GM23338 (cell line): ENCODE measurements around the gene ELMOD3. TPM values are rescaled to one million over a fixed set of nuclear protein-coding genes. Genes with fewer than 3 reads are reported as not detected.

Experiments used
- ATAC-seq: fragments of 200-7000 bp; cut with Tn5 transposase; 3 replicates; pipeline ENCODE4 v1.9.1; 2020
- DNase-seq: peaks from one replicate; pipeline ENCODE4 v3.0.0-alpha.2; 2015; ENCODE audit warnings: low spot score
- H2AFZ ChIP-seq: fragments of 200-600 bp; sonication (generic); 2 replicates; pipeline ENCODE4 v1.8.0; 2016; ENCODE audit warnings: antibody characterized with exemption, mild to moderate bottlenecking, moderate library complexity
- H3F3A ChIP-seq: fragments of 200-600 bp; sonication (generic); replicated peaks from 2 replicates; pipeline ENCODE4 v1.8.0; 2017; ENCODE audit warnings: antibody characterized with exemption, mixed run types, low read depth
- H3K27ac ChIP-seq: fragments of 200-600 bp; sonication (generic); 2 replicates; pipeline ENCODE4 v1.6.1; 2016; ENCODE audit warnings: low read depth
- H3K27me3 ChIP-seq: fragments of 200-600 bp; sonication (generic); 2 replicates; pipeline ENCODE4 v1.8.0; 2016; ENCODE audit warnings: mild to moderate bottlenecking, mixed run types, moderate library complexity; ENCODE audit not compliant: insufficient read depth
- H3K36me3 ChIP-seq: fragments of 200-600 bp; sonication (generic); 2 replicates; pipeline ENCODE4 v1.8.0; 2016; ENCODE audit warnings: mild to moderate bottlenecking; ENCODE audit not compliant: insufficient read depth
- H3K4me1 ChIP-seq: fragments of 200-600 bp; sonication (generic); 2 replicates; pipeline ENCODE4 v1.8.0; 2016; ENCODE audit warnings: mild to moderate bottlenecking, moderate library complexity; ENCODE audit not compliant: insufficient read depth
- H3K4me2 ChIP-seq: fragments of 200-600 bp; sonication (generic); 2 replicates; pipeline ENCODE4 v1.7.1; 2017; ENCODE audit warnings: mixed run types
- H3K4me3 ChIP-seq: fragments of 200-600 bp; sonication (generic); 2 replicates; pipeline ENCODE4 v1.6.1; 2016; ENCODE audit warnings: mixed run types
- H3K79me2 ChIP-seq: fragments of 200-600 bp; sonication (generic); replicated peaks from 2 replicates; pipeline ENCODE4 v1.8.0; 2017; ENCODE audit warnings: mild to moderate bottlenecking; ENCODE audit not compliant: insufficient read depth
- H3K9me2 ChIP-seq: fragments of 200-600 bp; sonication (generic); 2 replicates; pipeline ENCODE4 v1.8.0; 2017; ENCODE audit not compliant: insufficient read depth
- H4K20me1 ChIP-seq: fragments of 200-600 bp; sonication (generic); replicated peaks from 2 replicates; pipeline ENCODE4 v1.8.0; 2017; ENCODE audit warnings: mild to moderate bottlenecking; ENCODE audit not compliant: insufficient read depth
- H3K27ac Mint-ChIP-seq: 2 replicates; pipeline ENCODE4 v1.8.0; 2020; ENCODE audit warnings: inconsistent platforms, mild to moderate bottlenecking, moderate library complexity, mixed read lengths
- H3K27me3 Mint-ChIP-seq: 3 replicates; pipeline ENCODE4 v1.8.0; 2022; ENCODE audit warnings: low read depth, mild to moderate bottlenecking, moderate library complexity, mixed read lengths, inconsistent platforms; ENCODE audit not compliant: insufficient read depth, poor library complexity
- H3K36me3 Mint-ChIP-seq: 3 replicates; pipeline ENCODE4 v1.8.0; 2021; ENCODE audit warnings: low read depth, mild to moderate bottlenecking, inconsistent platforms, moderate library complexity, mixed read lengths
- H3K4me1 Mint-ChIP-seq: 3 replicates; pipeline ENCODE4 v1.8.0; 2020; ENCODE audit warnings: mild to moderate bottlenecking, inconsistent platforms, mixed read lengths
- H3K4me3 Mint-ChIP-seq: 3 replicates; pipeline ENCODE4 v1.8.0; 2021; ENCODE audit warnings: moderate library complexity, mild to moderate bottlenecking, inconsistent platforms, mixed read lengths
- H3K9me3 Mint-ChIP-seq: 3 replicates; pipeline ENCODE4 v1.8.0; 2020; ENCODE audit warnings: moderate library complexity, mild to moderate bottlenecking, inconsistent platforms, mixed read lengths
- CREB1 ChIP-seq: fragments of 250-450 bp; sonication (Bioruptor Pico); IDR thresholded peaks from 2 replicates; pipeline ENCODE4 v1.5.0; 2020; ENCODE audit warnings: low read depth, mild to moderate bottlenecking, moderate library complexity
- EZH2 ChIP-seq: fragments of 200-600 bp; sonication (generic); IDR thresholded peaks from one replicate; pipeline ENCODE4 v1.8.0; 2017; ENCODE audit warnings: antibody characterized with exemption, mild to moderate bottlenecking, low read depth; ENCODE audit not compliant: unreplicated experiment
- POLR2AphosphoS5 ChIP-seq: IDR thresholded peaks from 2 replicates; pipeline ENCODE4 v1.6.1; 2016; ENCODE audit warnings: antibody characterized with exemption, low read depth
- STAT1 ChIP-seq: IDR thresholded peaks from one replicate; pipeline ENCODE4 v1.6.1; 2016; ENCODE audit warnings: antibody characterized with exemption; ENCODE audit not compliant: unreplicated experiment
- ZNF331 ChIP-seq: fragments of 250-450 bp; sonication (Bioruptor Pico); IDR thresholded peaks from 2 replicates; pipeline ENCODE4 v1.5.0; 2020; ENCODE audit warnings: low read depth, mild to moderate bottlenecking, moderate library complexity
- polyA plus RNA-seq: library from polyadenylated mRNA; unstranded; fragments of >200 nt; fragmentation: Nextera tagmentation; extraction: Ambion mirVana; gene quantifications from 2 replicates; pipeline ENCODE4 v1.2.1, GENCODE V29; 2016
- total RNA-seq: library from RNA; depleted of rRNA; stranded (reverse); fragments of >200 nt; shearing (Covaris generic); gene quantifications from 2 replicates; pipeline ENCODE4 v1.2.3, GENCODE V29; 2014
- TF ChIP-seq, protein P1 (sequence below): IDR thresholded peaks from one replicate; pipeline ENCODE4 v1.6.1; 2018; ENCODE audit warnings: antibody characterized with exemption; ENCODE audit not compliant: unreplicated experiment
- TF ChIP-seq, protein P2 (sequence below): fragments of 250-450 bp; sonication (Bioruptor Pico); IDR thresholded peaks from 2 replicates; pipeline ENCODE4 v1.5.0; 2020; ENCODE audit warnings: mild to moderate bottlenecking, moderate library complexity
- TF ChIP-seq, protein P3 (sequence below): IDR thresholded peaks from 2 replicates; pipeline ENCODE4 v1.6.1; 2016; ENCODE audit warnings: antibody characterized with exemption

ELMOD3 gene
- total and polyA plus RNA-seq, 2 experiments from 2014 or later = 8.6 to 8.9 TPM

DNA sequence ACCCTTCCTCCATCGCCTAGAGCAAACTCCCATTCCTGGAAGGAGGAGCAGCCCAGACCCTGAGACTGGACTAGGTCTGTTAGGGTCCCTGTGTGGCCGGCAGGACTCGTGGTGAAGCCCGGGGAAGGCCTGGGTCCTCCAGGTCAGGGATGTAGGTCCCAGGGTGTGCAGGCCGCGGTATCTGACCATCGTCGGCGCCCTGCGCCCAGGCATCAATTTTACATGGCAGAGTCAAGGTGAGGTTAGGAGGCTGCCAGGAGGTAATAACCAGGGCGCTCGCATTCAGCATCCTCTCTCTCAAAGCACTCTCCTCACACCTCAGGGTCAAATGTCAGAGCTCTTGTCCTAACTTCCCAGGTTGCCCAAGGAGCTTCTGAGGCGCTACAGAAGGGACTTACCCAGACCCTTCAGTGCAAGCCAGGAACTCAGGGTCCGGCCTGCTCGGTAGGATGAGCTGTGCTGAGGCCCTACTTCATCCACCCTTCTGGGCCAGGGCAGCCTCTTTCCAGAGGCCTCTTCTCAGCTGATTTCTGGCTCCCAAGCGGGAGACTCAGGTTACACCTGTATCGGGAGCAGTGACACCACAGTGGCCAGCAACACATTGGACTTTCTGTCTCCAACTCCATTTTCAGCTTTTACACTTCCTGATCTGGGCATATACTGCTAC lies 64.6 kb downstream of the ELMOD3 start:
- H3K36me3 Mint-ChIP-seq = no peaks in the 10 kb centered on the region; the same call in 2 of the 3 replicates

DNA sequence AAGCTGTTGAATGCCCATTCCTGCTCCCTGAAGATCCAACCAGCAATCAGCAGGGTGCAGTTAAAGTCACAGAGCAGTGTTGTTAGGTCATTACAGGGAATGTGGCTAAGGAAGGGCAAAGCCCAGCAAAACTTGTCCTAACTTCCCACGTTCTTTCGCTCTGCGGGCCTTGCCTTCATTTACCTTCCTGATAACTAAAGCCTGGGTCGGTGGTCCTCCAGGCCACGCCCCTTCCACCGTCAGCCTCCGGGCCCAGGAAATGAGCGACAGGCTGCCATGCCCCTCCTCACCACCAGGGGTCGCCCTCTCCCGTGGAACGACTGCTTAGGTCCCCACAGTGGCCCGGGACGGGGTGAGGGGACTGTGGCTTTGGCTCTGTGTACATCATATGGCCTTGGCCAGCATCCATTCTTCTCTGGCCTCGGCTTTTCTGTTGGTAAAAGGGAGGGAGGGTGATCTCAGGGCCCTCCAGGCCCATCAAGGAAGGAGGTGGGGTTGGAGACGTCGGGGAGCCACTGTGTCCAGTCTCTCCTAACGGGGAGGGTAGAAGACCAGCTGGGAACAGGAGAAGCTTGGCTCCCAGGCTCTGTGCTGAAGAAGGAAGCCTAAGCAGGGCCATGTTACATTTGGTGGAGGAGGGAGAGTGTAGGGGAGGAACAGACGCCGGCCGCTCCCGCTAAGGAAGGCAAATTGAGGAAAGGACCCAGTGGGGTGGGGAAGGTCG lies 66.1 kb downstream of the ELMOD3 start:
- peaks cover 29% of the 10 kb centered on the region for H3K4me1 ChIP-seq
- H3K9me3 Mint-ChIP-seq = no peaks in the 10 kb centered on the region
- no peaks in the 10 kb centered on the region for H3K36me3 ChIP-seq
- no peaks in the 10 kb centered on the region for H4K20me1 ChIP-seq
- peak overlapping the region; percentile 51 for H3K4me2 ChIP-seq
- no peak overlapping the region for H3K27ac Mint-ChIP-seq
- H3K27me3 ChIP-seq = no peaks in the 10 kb centered on the region
- H3F3A ChIP-seq = peaks cover 13% of the 10 kb centered on the region; the same call in 1 of the 2 replicates
- H3K79me2 ChIP-seq = peaks cover 4% of the 10 kb centered on the region; the same call in 1 of the 2 replicates
- H3K27me3 Mint-ChIP-seq = peaks cover 29% of the 10 kb centered on the region
- H3K4me3 Mint-ChIP-seq = peak overlapping the region; percentile 32; the same call in 1 of the 3 replicates
- peak; percentile 67 for ATAC-seq
- peaks cover 29% of the 10 kb centered on the region for H3K4me1 Mint-ChIP-seq
- H3K36me3 Mint-ChIP-seq = no peaks in the 10 kb centered on the region; the same call in 2 of the 3 replicates
- no peaks in the 10 kb centered on the region for H3K9me2 ChIP-seq
- H3K4me3 ChIP-seq = no peak overlapping the region
- H3K27ac ChIP-seq = peak overlapping the region; percentile 68; the same call in 1 of the 2 replicates
- peak overlapping the region; percentile 99 for H2AFZ ChIP-seq
- DNase-seq = peak; percentile 89
- TF ChIP-seq POLR2AphosphoS5 (no peak; the same call in 1 of the 2 replicates), STAT1 (no peak), CREB1 (peak; percentile 59), ZNF331 (CRISPR knock-in tag) (no peak)
- TF ChIP-seq, protein P1, sequence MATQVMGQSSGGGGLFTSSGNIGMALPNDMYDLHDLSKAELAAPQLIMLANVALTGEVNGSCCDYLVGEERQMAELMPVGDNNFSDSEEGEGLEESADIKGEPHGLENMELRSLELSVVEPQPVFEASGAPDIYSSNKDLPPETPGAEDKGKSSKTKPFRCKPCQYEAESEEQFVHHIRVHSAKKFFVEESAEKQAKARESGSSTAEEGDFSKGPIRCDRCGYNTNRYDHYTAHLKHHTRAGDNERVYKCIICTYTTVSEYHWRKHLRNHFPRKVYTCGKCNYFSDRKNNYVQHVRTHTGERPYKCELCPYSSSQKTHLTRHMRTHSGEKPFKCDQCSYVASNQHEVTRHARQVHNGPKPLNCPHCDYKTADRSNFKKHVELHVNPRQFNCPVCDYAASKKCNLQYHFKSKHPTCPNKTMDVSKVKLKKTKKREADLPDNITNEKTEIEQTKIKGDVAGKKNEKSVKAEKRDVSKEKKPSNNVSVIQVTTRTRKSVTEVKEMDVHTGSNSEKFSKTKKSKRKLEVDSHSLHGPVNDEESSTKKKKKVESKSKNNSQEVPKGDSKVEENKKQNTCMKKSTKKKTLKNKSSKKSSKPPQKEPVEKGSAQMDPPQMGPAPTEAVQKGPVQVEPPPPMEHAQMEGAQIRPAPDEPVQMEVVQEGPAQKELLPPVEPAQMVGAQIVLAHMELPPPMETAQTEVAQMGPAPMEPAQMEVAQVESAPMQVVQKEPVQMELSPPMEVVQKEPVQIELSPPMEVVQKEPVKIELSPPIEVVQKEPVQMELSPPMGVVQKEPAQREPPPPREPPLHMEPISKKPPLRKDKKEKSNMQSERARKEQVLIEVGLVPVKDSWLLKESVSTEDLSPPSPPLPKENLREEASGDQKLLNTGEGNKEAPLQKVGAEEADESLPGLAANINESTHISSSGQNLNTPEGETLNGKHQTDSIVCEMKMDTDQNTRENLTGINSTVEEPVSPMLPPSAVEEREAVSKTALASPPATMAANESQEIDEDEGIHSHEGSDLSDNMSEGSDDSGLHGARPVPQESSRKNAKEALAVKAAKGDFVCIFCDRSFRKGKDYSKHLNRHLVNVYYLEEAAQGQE = no peak
- TF ChIP-seq, protein P2, sequence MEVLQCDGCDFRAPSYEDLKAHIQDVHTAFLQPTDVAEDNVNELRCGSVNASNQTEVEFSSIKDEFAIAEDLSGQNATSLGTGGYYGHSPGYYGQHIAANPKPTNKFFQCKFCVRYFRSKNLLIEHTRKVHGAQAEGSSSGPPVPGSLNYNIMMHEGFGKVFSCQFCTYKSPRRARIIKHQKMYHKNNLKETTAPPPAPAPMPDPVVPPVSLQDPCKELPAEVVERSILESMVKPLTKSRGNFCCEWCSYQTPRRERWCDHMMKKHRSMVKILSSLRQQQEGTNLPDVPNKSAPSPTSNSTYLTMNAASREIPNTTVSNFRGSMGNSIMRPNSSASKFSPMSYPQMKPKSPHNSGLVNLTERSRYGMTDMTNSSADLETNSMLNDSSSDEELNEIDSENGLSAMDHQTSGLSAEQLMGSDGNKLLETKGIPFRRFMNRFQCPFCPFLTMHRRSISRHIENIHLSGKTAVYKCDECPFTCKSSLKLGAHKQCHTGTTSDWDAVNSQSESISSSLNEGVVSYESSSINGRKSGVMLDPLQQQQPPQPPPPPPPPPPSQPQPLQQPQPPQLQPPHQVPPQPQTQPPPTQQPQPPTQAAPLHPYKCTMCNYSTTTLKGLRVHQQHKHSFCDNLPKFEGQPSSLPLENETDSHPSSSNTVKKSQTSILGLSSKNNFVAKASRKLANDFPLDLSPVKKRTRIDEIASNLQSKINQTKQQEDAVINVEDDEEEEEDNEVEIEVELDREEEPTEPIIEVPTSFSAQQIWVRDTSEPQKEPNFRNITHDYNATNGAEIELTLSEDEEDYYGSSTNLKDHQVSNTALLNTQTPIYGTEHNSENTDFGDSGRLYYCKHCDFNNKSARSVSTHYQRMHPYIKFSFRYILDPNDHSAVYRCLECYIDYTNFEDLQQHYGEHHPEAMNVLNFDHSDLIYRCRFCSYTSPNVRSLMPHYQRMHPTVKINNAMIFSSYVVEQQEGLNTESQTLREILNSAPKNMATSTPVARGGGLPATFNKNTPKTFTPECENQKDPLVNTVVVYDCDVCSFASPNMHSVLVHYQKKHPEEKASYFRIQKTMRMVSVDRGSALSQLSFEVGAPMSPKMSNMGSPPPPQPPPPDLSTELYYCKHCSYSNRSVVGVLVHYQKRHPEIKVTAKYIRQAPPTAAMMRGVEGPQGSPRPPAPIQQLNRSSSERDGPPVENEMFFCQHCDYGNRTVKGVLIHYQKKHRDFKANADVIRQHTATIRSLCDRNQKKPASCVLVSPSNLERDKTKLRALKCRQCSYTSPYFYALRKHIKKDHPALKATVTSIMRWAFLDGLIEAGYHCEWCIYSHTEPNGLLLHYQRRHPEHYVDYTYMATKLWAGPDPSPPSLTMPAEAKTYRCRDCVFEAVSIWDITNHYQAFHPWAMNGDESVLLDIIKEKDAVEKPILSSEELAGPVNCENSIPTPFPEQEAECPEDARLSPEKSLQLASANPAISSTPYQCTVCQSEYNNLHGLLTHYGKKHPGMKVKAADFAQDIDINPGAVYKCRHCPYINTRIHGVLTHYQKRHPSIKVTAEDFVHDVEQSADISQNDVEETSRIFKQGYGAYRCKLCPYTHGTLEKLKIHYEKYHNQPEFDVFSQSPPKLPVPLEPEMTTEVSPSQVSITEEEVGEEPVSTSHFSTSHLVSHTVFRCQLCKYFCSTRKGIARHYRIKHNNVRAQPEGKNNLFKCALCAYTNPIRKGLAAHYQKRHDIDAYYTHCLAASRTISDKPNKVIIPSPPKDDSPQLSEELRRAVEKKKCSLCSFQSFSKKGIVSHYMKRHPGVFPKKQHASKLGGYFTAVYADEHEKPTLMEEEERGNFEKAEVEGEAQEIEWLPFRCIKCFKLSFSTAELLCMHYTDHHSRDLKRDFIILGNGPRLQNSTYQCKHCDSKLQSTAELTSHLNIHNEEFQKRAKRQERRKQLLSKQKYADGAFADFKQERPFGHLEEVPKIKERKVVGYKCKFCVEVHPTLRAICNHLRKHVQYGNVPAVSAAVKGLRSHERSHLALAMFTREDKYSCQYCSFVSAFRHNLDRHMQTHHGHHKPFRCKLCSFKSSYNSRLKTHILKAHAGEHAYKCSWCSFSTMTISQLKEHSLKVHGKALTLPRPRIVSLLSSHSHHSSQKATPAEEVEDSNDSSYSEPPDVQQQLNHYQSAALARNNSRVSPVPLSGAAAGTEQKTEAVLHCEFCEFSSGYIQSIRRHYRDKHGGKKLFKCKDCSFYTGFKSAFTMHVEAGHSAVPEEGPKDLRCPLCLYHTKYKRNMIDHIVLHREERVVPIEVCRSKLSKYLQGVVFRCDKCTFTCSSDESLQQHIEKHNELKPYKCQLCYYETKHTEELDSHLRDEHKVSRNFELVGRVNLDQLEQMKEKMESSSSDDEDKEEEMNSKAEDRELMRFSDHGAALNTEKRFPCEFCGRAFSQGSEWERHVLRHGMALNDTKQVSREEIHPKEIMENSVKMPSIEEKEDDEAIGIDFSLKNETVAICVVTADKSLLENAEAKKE (CRISPR knock-in tag) = no peak
- TF ChIP-seq, protein P3, sequence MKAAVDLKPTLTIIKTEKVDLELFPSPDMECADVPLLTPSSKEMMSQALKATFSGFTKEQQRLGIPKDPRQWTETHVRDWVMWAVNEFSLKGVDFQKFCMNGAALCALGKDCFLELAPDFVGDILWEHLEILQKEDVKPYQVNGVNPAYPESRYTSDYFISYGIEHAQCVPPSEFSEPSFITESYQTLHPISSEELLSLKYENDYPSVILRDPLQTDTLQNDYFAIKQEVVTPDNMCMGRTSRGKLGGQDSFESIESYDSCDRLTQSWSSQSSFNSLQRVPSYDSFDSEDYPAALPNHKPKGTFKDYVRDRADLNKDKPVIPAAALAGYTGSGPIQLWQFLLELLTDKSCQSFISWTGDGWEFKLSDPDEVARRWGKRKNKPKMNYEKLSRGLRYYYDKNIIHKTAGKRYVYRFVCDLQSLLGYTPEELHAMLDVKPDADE = peak; percentile 48; the same call in 1 of the 2 replicates

More for the DNA sequence above, 64.6 kb downstream of the ELMOD3 start:
- Histone ChIP-seq H3K4me1 (peaks cover 29% of the 10 kb centered on the region), H3K4me3 (peak overlapping the region; percentile 93), H3K9me2 (no peaks in the 10 kb centered on the region), H3K4me2 (peak overlapping the region; percentile 94), H2AFZ (peak overlapping the region; percentile 98; the same call in 1 of the 2 replicates), H3K36me3 (no peaks in the 10 kb centered on the region), H3K79me2 (peaks cover 4% of the 10 kb centered on the region; the same call in 1 of the 2 replicates), H3K27ac (peak overlapping the region; percentile 94), H3K27me3 (no peaks in the 10 kb centered on the region), H4K20me1 (no peaks in the 10 kb centered on the region), H3F3A (peaks cover 13% of the 10 kb centered on the region; the same call in 1 of the 2 replicates)
- Mint-ChIP-seq H3K9me3 (no peaks in the 10 kb centered on the region), H3K4me3 (peak overlapping the region; percentile 83), H3K27ac (peak overlapping the region; percentile 96), H3K4me1 (peaks cover 29% of the 10 kb centered on the region), H3K27me3 (peaks cover 30% of the 10 kb centered on the region)
- DNase-seq = no peak
- ATAC-seq = peak; percentile 11; the same call in 2 of the 3 replicates
- no peak for TF ChIP-seq CREB1
- no peak for TF ChIP-seq EZH2
